ENCODE results near the gene OR2D2. TPM values are rescaled to one million over a fixed set of nuclear protein-coding genes. Genes with fewer than 3 reads are reported as not detected.
"Not testable (repeated sequence)": the region's sequence is repeated elsewhere in the genome, so short reads cannot be mapped to it uniquely, and the experiment has no call there.

OR2D2 gene
- polyA plus RNA-seq, 1 donor (not counting 4 experiments of a cell fraction or from before 2014, with no cell fraction given): 0.14 TPM

DNA sequence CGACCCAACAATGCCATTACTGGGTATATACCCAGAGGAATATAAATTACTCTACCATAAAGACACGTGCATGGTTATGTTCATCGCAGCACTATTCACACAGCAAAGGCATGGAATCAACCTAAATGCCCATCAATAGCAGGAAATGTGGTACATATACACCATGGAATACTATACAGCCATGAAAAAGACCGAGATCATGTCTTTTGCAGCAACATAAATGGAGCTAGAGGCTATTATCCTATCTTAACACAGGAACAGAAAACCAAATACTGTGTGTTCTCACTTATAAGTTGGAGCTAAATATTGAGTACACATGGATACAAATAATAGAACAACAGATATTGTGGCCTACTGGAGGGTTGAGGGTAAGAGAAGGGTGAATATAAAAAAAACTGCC lies 3.5 kb downstream of the OR2D2 start:
- Histone ChIP-seq H3K9me1 (ENCODE audit: control insufficient read depth, extremely low read depth, insufficient read depth, low read length) (no peaks in the 10 kb centered on the region), H3K79me2 (ENCODE audit: control insufficient read depth, insufficient read depth, low read length) (no peaks in the 10 kb centered on the region), H3K9me3 (ENCODE audit: control insufficient read depth, low read depth, low read length) (no peaks in the 10 kb centered on the region), H4K20me1 (ENCODE audit: control insufficient read depth, extremely low read depth, insufficient read depth, low read length) (no peaks in the 10 kb centered on the region), H3K9ac (ENCODE audit: control insufficient read depth, extremely low read depth, insufficient read depth, low read length) (no peak overlapping the region), H3K27me3 (ENCODE audit: control insufficient read depth, extremely low read depth, insufficient read depth, low read length) (no peaks in the 10 kb centered on the region), H2AFZ (ENCODE audit: control insufficient read depth, low read length) (no peak overlapping the region), H3K4me1 (ENCODE audit: control insufficient read depth, extremely low read depth, insufficient read depth, low read length) (no peaks in the 10 kb centered on the region), H3K27ac (ENCODE audit: control insufficient read depth, insufficient read depth, low read length) (no peak overlapping the region), H3K4me3 (ENCODE audit: control insufficient read depth in 2 of 3, extremely low read depth in 1 of 3, insufficient read depth in 2 of 3, low read depth in 1 of 3, low read length in 3 of 3) (no peak overlapping the region), H3K36me3 (ENCODE audit: control insufficient read depth in 2 of 2, extremely low read depth in 1 of 2, insufficient read depth in 2 of 2, low read length in 2 of 2) (no peaks in the 10 kb centered on the region), H3K4me2 (ENCODE audit: control insufficient read depth, extremely low read depth, insufficient read depth, low read depth, low read length) (no peak overlapping the region)
- no peak for TF ChIP-seq EZH2 (IDR thresholded peaks at IDR 0.05; ENCODE audit: low read length)
- TF ChIP-seq, protein P1, sequence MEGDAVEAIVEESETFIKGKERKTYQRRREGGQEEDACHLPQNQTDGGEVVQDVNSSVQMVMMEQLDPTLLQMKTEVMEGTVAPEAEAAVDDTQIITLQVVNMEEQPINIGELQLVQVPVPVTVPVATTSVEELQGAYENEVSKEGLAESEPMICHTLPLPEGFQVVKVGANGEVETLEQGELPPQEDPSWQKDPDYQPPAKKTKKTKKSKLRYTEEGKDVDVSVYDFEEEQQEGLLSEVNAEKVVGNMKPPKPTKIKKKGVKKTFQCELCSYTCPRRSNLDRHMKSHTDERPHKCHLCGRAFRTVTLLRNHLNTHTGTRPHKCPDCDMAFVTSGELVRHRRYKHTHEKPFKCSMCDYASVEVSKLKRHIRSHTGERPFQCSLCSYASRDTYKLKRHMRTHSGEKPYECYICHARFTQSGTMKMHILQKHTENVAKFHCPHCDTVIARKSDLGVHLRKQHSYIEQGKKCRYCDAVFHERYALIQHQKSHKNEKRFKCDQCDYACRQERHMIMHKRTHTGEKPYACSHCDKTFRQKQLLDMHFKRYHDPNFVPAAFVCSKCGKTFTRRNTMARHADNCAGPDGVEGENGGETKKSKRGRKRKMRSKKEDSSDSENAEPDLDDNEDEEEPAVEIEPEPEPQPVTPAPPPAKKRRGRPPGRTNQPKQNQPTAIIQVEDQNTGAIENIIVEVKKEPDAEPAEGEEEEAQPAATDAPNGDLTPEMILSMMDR (optimal IDR thresholded peaks at IDR 0.05 in 1 of 3, IDR thresholded peaks at IDR 0.05 in 1 of 3, conservative IDR thresholded peaks at IDR 0.05 in 1 of 3; ENCODE audit: extremely low read depth in 1 of 3, insufficient read depth in 2 of 3, low read length in 3 of 3): no peak
- DNase-seq (ENCODE audit: low read depth, low spot score) (no peak), FAIRE-seq (no peak)
- dilution Hi-C loops (cut with MboI; ENCODE audit: extremely low pct_ligation_motif_present, low sequenced_read_pairs): no loop called here

DNA sequence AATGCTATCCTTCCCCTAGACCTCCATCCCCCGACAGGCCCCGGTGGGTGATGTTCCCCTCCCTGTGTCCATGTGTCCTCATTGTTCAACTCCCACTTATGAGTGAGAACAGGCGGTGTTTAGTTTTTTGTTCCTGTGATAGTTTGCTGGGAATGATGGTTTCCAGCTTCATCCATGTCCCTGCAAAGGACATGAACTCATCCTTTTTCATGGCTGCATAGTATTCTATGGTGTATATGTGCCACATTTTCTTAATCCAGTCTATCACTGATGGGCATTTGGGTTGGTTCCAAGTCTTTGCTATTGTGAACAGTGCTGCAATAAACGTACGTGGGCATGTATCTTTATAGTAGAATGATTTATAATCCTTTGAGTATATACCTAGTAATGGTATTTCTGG lies 4.6 kb downstream of the OR2D2 start:
- FAIRE-seq; H3K9me1 ChIP-seq (ENCODE audit: control insufficient read depth, extremely low read depth, insufficient read depth, low read length); dilution Hi-C loops (cut with MboI; ENCODE audit: extremely low pct_ligation_motif_present, low sequenced_read_pairs): not testable (repeated sequence)

DNA sequence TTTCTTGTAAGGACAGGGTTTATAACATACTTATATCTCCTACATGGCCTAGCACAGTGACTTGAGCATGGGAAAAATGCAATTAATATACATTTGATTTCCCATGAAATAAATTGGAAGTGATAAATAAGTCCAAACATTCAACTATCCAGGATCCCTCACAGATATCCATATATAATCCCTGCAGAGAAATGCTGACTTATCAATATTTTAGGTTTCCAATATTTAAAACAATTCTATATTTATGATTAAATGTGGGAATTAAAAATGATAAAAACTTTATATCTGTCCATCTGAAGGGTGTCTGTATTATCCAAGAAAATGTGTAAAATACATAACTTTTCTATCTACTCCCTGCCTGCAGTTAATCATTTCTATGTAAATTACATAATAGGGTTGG lies 9.5 kb downstream of the OR2D2 start:
- H3K4me2 ChIP-seq (ENCODE audit: control insufficient read depth, extremely low read depth, insufficient read depth, low read depth, low read length): no peak overlapping the region
- no peaks in the 10 kb centered on the region for H3K36me3 ChIP-seq (ENCODE audit: control insufficient read depth in 2 of 2, extremely low read depth in 1 of 2, insufficient read depth in 2 of 2, low read length in 2 of 2)
- FAIRE-seq (no peak), DNase-seq (ENCODE audit: low read depth, low spot score) (no peak)
- H3K9ac ChIP-seq (ENCODE audit: control insufficient read depth, extremely low read depth, insufficient read depth, low read length): no peak overlapping the region
- H3K9me3 ChIP-seq (ENCODE audit: control insufficient read depth, low read depth, low read length): no peaks in the 10 kb centered on the region
- no peaks in the 10 kb centered on the region for H3K79me2 ChIP-seq (ENCODE audit: control insufficient read depth, insufficient read depth, low read length)
- no peaks in the 10 kb centered on the region for H3K4me1 ChIP-seq (ENCODE audit: control insufficient read depth, extremely low read depth, insufficient read depth, low read length)
- no peaks in the 10 kb centered on the region for H3K9me1 ChIP-seq (ENCODE audit: control insufficient read depth, extremely low read depth, insufficient read depth, low read length)
- no peak overlapping the region for H3K4me3 ChIP-seq (ENCODE audit: control insufficient read depth in 2 of 3, extremely low read depth in 1 of 3, insufficient read depth in 2 of 3, low read depth in 1 of 3, low read length in 3 of 3)
- H4K20me1 ChIP-seq (ENCODE audit: control insufficient read depth, extremely low read depth, insufficient read depth, low read length): no peaks in the 10 kb centered on the region
- no peak for TF ChIP-seq EZH2 (IDR thresholded peaks at IDR 0.05; ENCODE audit: low read length)
- TF ChIP-seq, protein P1 (optimal IDR thresholded peaks at IDR 0.05 in 1 of 3, IDR thresholded peaks at IDR 0.05 in 1 of 3, conservative IDR thresholded peaks at IDR 0.05 in 1 of 3; ENCODE audit: extremely low read depth in 1 of 3, insufficient read depth in 2 of 3, low read length in 3 of 3): no peak
- H2AFZ ChIP-seq (ENCODE audit: control insufficient read depth, low read length): no peak overlapping the region
- H3K27me3 ChIP-seq (ENCODE audit: control insufficient read depth, extremely low read depth, insufficient read depth, low read length): no peaks in the 10 kb centered on the region
- dilution Hi-C loops (cut with MboI; ENCODE audit: extremely low pct_ligation_motif_present, low sequenced_read_pairs): no loop called here
- H3K27ac ChIP-seq (ENCODE audit: control insufficient read depth, insufficient read depth, low read length): no peak overlapping the region

More for the DNA sequence above, 4.6 kb downstream of the OR2D2 start:
- H3K4me2 ChIP-seq (ENCODE audit: control insufficient read depth, extremely low read depth, insufficient read depth, low read depth, low read length); H3K79me2 ChIP-seq (ENCODE audit: control insufficient read depth, insufficient read depth, low read length); H3K4me3 ChIP-seq (ENCODE audit: control insufficient read depth in 2 of 3, extremely low read depth in 1 of 3, insufficient read depth in 2 of 3, low read depth in 1 of 3, low read length in 3 of 3); H2AFZ ChIP-seq (ENCODE audit: control insufficient read depth, low read length); DNase-seq (ENCODE audit: low read depth, low spot score); H3K27me3 ChIP-seq (ENCODE audit: control insufficient read depth, extremely low read depth, insufficient read depth, low read length); H3K27ac ChIP-seq (ENCODE audit: control insufficient read depth, insufficient read depth, low read length); H3K9me3 ChIP-seq (ENCODE audit: control insufficient read depth, low read depth, low read length); H3K36me3 ChIP-seq (ENCODE audit: control insufficient read depth in 2 of 2, extremely low read depth in 1 of 2, insufficient read depth in 2 of 2, low read length in 2 of 2); H3K9ac ChIP-seq (ENCODE audit: control insufficient read depth, extremely low read depth, insufficient read depth, low read length); H4K20me1 ChIP-seq (ENCODE audit: control insufficient read depth, extremely low read depth, insufficient read depth, low read length); H3K4me1 ChIP-seq (ENCODE audit: control insufficient read depth, extremely low read depth, insufficient read depth, low read length): not testable (repeated sequence)

Data from keratinocyte (primary cell).